Erythroblast (primary cell): ENCODE measurements around the gene PPM1G.

ENCODE experiments used
- GATA1 ChIP-seq: IDR thresholded peaks from 2 replicates; pipeline ENCODE4 v1.6.1; 2011; ENCODE audit warnings: low read depth, mild to moderate bottlenecking, control low read depth, low read length, moderate library complexity
- POLR2A ChIP-seq: IDR thresholded peaks from 2 replicates; pipeline ENCODE4 v1.6.1; 2011; ENCODE audit warnings: mild to moderate bottlenecking, low read length

DNA sequence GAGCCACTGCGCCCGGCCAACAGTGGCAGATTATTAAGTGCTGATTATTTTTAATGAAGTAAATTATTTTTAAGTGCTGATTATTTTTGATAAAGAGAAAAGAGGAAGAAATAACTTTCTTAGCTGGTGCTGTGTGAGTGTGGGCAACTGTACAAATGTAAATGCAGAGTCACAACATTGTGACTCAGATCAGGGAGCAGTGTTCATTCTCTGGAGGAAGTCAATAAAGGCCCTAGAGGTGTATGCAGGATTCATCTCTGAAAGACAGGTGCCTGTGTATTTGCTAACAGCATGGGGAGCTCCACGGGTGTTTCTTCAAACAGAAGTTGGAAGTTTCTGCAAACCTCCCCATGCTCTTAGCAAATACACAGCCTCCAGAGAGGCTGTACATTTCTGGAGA is 39.0 kb upstream of the PPM1G start:
- no peak for TF ChIP-seq POLR2A
- no peak for TF ChIP-seq GATA1
